Germinal center (tissue), 1 donor: ENCODE results near the gene MBD3L2.
"Not testable (repeated sequence)": the region's sequence is repeated elsewhere in the genome, so short reads cannot be mapped to it uniquely, and the experiment has no call there.

ENCODE experiments used
- DNase-seq: peaks from one replicate; pipeline ENCODE4 v3.0.0; 2012; ENCODE audit warnings: mixed read lengths, low spot score

Gene MBD3L2

DNA sequence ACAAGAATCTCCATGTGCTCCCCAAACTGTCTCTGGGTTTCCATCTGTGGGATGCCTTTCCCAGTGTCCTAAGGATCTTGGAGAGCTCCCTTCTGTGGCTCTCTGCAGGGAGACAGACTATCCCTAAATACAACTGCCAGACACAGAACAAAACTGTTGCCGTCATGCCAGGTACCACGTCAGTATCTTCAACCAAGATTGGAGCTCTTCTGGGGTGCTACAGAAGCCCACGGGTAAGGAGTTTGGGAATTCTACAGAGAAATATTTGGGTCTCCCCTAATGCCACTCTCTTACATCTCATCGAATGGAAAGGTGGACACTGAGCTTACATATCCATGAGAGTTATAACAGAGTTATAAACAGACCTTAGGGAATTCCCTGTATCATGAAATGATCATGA is 14.2 kb downstream of the MBD3L2 start:
- no peak for DNase-seq

DNA sequence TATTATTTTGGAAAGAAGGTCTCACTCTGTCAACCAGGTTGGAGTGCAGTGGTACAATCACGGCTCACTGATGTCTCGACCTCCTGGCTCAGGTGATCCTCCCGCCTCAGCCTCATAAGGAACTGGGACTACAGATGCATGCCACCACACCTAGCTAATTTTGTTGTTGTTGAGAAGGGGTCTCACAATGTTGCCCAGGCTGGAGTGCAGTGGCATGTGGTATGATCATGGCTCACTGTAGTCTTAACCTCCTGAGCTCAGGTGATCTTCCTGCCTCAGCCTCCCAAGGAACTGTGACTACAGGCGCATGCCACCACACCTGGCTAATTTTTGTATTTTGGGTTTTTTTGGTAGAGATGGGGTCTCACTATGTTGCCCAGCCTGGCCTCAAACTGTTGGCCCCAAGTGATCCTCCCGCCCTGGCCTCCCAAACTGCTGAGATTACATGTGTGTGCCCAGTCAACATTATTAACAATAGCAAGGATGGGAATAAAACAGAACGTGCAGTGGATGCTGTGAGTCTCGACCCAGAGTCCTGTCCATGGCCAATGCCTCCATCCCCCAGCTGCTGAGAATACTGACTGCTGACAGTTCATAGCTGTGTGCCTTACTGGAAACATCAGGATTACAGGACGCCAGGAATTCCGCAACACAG is 14.8 kb downstream of the MBD3L2 start:
- DNase-seq: no peak

DNA sequence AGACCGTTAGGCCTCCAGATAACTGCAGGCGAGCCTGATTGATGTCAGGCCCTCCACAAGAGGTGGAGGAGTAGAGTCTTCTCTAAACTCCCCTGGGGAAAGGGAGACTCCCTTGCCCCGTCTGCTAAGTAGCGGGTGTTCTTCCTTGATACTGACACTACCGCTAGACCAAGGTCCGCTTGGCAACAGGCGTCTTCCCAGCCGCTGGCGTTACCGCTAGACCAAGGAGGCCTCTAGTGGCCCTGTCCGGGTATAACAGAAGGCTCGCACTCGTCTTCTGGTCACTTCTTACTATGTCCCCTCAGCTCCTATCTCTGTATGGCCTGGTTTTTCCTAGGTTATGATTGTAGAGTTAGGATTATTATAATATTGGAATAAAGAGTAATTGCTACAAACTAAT is 18.0 kb downstream of the MBD3L2 start:
- not testable (repeated sequence) for DNase-seq

DNA sequence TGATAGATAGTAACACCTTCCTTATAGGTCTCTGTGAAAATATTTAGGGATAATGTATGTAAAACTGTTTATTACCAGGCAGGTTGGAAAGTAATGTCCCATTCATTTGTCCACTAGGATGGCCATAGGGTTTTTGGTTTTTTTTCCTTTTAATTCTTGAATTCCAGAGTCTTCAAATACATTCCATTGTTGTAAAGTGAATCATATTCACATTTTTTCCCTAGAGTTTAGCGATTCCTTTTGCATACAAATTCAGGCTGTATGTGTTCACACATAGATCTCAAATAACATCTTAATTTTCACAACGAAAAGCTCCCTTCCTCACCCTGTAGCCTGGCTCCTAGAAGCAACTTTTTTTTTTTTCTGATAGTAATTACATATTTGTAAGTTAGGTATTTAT is 18.6 kb downstream of the MBD3L2 start:
- DNase-seq: no peak

DNA sequence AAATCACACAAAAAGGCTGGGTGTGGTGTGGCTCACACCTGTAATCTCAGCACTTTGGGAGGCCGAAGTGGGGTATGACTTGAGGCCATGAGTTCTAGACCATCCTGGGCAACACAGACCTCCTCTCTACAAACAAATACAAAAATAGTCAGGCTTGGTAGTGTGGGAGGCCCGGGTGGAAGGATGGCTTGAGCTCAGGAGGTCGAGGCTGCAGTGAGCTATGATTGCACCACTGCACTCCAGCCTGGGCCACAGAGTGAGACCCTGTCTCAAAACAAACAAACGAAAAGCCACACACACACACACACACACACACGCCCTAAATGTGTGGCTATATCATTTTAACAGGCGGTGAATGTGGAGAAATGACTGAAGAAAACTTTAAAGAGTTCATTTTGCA is 19.5 kb downstream of the MBD3L2 start:
- no peak for DNase-seq

DNA sequence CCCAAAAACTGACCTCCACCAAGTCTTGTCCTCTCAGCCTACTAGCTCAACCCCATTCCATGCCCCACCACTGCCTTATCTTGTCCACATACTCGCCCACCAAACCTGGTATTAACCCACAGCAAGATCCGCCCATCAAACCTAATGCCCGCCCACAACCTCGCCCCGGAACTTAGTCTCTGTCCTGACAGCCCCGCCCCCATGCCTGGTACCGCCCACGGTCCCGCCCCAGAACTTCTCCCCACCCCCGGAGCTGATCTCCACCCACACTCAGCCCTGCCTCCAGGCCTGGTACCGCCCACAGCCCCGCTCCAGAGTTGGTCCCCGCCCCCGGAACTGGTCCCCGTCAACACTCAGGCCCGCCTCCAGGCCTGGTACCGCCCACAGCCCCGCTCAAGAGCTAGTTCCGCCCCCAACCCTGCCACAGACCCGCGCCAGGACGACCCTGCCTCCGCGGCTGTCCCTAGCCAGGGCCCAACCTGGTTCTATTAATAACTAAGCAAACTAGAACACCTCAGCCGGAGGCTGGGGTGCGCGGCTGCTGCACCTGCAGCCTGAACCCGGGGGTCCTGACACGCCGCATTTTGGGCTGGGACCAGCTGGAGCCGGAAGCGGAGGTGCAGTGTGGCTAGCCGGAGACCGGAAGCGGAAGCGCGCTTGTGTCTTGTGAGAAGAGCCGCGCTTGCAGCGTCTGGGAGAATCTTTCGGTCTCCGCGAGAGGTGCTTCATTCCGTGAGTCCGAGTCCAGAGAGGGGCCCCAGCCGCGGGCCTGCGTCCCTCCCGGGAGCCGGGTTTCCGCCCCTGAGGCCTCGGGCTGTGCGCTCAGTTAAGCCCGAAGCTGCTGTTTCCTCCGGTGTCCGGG is 20.2 kb downstream of the MBD3L2 start, which contains the start of gene ZNF557:
TSS of gene ZNF557 (plus strand) at position 662 of the 862 bp plus-strand sequence. CDS start 5,372 bp downstream, outside the sequence.
- peak; percentile 98 for DNase-seq

DNA sequence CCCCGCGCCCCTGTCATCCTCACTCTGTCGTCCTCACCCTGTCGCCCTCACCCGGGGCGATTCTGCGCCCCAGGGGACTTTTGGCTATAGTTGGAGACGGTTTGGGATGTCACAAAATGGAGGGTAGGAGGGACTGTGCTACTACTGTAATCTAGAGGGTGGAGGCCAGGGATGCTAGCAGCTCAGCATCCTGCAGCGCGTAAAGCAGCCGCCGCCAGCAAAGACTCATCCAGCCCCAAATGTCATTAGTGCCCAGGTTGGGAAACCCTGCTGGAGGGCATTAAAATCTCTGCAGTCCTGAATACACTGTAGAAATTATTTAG is 20.7 kb downstream of the MBD3L2 start:
- DNase-seq: no peak

DNA sequence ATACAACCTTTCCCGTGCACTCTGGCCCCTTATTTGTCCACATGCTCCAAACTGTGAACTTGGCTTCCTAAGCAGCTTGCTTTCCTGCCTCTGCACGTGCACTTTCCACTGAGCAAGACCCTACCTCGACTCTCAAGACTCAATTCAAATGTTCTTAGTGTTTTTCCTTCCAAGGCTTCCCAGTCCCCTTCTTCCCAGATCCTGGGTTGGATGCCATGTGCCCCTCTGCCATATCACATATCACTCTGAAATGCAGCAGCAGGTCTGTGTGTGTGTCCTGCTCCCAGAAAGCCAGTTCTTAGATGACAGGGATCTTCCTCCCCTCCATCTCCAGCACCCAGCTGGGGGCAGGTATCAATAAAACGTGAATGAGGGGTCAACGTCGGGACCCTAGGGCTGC is 23.4 kb downstream of the MBD3L2 start:
- DNase-seq: no peak

DNA sequence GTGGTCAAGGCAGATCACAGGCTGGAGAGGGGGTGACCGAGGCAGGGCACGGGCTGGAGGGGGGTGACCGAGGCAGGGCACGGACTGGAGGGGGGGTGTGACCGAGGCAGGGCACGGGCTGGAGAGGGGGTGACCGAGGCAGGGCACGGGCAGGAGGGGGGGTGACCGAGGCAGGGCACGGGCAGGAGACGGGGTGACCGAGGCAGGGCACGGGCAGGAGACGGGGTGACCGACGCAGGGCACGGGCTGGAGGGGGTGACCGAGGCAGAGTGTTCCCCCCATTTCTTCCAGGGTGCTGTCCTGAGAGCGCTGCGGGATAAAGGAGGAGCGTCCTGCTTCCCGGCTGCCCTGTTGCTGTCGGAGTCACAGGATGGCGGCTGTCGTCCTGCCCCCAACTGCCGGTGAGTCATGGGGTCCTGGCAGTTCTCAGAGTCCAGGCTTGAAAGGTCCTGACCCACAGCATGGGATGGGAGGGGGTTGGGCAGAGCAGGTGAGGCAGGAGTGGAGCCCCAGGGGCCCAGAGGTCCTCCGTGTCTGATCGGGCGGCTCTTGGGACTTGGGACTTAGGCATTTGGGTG is 25.7 kb downstream of the MBD3L2 start:
- DNase-seq: no peak

DNA sequence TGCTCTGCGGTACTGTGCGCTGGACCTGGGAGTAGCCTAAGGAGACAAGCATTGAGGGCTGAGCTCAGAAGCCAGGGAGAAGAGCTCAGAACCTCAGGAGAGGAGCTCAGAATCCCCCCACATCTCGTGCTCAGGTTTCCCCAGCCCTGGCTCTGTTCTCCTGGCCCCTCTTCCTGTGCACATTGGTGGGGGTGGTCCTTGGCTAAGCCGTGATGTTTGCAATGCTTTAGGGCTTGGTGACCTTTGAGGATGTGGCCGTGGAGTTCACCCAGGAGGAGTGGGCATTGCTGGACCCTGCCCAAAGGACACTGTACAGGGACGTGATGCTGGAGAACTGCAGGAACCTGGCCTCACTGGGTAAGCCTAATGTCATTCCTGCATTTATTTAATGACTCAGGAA is 27.0 kb downstream of the MBD3L2 start:
- no peak for DNase-seq

DNA sequence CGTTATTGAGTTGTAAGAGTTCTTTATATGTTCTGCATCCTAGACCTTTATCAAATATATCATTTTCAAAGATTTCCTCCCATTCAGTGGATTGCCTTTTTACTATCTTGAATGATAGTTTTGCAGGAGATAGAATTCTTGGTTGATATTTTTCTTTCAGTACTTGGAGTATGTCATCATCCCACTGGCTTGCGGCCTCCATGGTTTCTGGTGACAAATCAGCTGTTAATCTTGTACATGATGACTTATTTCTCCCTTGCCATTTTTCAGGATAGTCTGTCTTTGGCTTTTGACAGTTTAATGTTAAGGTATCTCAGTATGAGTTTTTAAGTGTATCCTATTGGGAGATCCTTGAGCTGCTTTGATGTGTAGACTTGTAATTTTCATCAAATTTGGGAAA is 28.9 kb downstream of the MBD3L2 start:
- no peak for DNase-seq

DNA sequence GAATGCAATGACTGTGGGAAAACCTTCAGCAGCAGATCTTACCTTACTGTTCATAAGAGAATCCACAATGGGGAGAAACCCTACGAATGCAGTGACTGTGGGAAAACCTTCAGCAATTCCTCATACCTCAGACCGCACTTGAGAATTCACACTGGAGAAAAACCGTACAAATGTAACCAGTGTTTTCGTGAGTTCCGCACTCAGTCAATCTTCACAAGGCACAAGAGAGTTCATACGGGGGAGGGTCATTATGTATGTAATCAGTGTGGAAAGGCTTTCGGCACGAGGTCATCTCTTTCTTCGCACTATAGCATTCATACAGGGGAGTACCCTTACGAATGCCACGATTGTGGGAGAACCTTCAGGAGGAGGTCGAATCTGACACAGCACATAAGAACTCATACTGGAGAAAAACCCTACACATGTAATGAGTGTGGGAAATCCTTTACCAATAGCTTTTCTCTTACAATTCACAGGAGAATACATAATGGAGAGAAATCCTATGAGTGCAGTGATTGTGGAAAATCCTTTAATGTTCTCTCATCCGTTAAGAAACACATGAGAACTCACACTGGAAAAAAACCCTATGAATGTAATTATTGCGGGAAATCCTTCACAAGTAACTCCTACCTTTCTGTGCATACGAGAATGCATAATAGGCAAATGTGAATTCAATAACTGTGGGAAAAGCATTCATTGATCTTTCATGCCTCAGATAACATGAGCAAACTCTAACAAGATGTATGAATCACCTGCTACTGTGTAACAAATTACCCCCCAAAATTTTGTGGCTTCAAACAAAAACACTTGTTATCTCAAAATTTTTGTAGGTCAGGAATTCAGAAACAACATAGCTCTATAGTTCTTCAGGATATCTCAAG is 34.2 kb downstream of the MBD3L2 start:
- no peak for DNase-seq

DNA sequence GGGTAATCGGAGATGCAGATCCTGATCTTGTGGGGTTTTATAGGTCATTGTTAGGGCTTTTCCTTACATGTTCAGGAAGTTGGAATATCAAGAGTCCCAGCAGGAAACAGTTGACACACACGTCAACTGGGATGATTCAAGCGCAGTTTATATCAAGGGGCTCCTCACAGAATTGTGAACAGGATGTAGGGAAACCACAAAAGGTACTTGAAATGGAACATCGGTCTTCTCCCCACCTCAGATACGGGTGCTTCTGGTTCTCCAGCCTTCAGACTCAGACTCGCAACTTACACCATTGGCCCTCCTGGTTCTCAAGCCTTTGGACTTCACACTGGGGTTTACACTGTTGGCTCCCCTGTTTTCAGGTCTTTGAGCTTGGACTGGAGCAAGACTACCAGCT is 39.9 kb downstream of the MBD3L2 start:
- no peak for DNase-seq

DNA sequence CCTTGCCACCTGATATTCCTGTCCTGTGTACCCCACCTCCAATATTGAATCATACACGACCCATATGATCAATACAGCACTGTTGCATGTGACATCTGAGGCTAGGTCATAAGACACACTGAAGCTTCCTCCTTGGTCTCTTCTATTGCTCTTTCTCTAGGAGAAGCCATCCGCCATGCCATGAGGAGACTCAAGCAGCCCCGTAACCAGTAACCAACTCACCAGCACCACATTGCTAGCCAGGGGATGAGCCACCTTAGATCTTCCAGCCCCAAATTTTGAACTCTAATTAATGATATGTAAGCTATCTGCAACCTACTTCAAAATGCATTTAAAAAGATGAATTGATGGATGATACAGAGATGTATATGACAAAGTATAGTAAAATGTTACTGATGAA is 49.0 kb downstream of the MBD3L2 start:
- no peak for DNase-seq

DNA sequence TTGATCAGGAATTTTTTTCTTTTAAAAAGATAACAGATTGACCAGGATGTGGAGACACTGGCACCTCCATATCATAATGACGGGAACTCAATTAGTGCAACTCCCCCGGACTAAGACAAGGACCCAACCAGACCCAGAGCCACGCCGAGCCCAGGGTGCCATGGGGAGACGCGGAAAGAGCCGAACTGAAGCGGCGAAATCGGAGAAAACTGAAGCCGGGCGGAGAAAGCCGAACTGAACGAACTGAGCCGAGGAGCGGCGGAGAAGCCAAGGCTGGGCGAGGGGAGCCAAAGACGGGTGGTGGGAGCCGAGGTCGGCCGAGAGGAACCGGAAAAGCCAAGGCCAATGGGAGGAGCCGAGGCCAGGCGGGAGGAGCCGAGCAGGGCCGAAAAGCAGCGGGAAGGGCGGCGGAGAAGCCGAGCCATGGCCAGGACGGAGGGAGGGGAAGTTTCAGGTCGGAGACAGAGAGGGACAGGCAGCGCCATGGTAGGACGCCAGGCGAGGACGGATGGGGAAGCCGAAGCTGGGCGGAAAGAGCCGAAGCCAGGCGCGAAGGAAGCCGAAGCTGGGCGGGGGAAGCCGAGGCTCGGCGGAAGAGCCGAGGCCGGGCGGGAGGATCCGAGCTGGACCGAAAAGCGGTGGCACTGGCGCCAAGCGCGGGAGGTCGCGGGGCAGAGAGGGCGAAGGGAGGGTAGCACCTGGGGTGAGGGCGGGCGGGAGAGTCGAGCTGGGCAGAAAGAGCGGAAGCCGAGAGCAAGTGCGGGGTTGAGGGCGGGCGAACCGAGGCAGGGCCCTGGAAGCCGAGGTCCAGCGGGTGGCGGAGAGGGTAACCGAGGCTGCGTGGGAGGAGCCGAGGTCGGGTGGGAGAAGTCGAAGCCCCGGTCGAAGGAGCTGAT is 49.8 kb downstream of the MBD3L2 start:
- DNase-seq: peak; percentile 90

DNA sequence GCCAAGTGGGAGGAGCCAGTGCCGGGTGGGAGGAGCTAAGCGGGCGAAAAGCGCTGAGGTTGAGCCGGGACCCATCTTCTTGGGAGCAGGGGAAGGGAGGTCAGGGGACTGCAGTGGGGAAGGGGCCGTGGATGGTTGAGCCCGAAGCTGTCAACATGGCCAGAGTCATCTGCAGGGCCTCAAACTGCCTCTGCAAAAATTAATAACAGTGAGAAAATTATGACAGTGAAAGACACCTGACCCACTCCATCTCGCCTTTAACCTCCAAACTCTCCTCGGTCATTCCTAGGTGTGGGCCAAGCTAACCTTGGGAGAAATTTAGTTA is 50.4 kb downstream of the MBD3L2 start:
- DNase-seq: no peak
